HG03575 (cell line): ENCODE results near the gene ABCA3.

Experiments
- ATAC-seq: cut with Tn5 transposase; IDR thresholded peaks from one replicate; pipeline ENCODE4 v1.9.1; 2021; ENCODE audit not compliant: unreplicated experiment, insufficient number of reproducible peaks, low FRiP score; ENCODE audit errors: extremely low read depth

ABCA3 gene

GRCh38 chr16:2284797-2285576, 55.5 kb downstream of the ABCA3 start:
- no peak for ATAC-seq

DNA sequence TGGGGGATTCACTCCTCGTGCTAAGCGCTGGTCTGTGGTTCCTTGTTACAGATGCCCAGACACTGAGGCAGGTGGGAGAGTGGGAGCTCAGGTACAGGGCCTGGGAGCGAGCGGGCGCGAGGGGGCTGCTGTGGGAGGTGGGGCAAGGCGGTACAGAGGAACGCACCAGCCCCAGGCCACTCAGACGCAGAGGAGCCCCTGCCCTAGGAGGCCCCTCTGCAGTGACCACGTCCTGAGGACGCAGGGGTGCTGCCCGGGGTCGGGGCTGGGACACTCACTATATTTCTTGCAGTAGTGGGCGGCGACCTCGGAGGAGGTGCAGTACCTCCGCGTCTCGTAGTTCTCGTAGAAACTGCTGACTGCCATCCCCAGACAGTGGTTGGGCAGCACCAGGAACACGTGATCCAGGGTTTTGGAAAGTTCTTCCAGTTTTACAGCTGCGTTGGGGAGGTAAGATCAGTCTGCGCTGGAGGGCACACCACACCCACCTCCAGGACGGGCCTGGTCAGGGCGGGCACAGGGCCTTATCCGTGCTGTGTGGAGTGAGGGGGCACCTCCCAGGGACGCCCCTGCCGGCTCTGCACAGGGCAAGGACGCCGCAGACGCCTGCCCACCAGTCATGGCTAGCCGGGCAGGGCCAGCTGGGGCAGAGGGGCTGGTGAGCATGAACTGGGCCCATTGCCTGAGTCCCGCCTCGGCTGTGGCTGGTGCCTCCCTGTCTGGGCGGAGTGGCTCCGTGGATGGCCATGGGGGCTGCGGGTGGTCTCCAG, 56.3 kb downstream of the ABCA3 start:
- no peak for ATAC-seq

DNA sequence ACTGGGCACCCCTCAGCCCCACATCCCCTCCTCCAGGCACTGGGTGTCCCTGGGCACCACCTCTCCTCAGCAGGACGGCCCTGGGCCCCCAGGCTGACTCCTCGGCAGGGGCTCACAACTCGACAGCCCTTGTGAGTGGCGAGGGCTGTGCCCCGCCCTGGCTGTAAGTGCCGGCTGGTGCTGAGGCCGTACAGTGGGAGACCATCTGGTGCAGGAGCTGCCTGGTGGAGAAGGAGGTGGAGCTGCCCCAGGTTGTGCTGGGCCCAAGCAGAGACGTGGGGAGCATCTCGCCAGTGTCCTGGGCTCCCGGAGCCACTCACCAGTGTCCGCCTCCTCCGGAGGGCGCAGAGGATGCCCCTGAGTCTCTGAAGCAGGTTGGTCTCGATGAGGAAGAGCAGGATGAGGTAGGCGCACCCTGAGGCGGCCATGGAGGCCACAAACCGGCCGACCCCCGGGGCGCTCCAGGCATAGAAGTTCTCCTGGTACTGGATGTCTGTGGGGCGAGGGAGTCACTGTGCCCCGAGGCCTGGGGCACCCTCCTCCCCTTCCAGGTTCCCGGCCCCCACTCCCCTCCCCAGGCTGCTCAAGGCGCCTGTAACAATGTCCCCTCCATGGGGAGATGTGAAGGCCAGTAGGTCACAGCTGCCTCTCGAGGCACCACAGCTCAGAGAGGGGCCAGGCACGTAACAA, 57.5 kb downstream of the ABCA3 start:
- ATAC-seq: no peak

DNA sequence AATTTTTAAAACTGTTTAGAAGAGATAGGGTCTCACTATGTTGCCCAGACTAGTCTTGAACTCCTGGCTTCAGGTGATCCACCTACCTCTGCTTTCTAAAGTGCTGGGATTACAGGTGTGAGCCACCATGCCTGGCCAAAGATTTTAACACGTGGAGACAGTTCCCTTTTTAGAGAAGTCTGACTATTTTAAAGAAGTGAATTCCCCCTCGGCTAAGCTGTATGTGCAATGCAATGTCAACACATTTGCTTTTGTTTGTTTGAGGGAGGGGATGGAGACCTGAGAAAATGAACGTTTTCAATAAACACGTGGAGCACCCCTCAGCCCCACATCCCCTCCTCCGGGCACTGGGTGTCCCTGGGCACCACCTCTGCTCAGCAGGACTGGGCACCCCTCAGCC, 58.3 kb downstream of the ABCA3 start:
- no peak for ATAC-seq

GRCh38 chr16:2280981-2281542, 59.5 kb downstream of the ABCA3 start:
- ATAC-seq: no peak

DNA sequence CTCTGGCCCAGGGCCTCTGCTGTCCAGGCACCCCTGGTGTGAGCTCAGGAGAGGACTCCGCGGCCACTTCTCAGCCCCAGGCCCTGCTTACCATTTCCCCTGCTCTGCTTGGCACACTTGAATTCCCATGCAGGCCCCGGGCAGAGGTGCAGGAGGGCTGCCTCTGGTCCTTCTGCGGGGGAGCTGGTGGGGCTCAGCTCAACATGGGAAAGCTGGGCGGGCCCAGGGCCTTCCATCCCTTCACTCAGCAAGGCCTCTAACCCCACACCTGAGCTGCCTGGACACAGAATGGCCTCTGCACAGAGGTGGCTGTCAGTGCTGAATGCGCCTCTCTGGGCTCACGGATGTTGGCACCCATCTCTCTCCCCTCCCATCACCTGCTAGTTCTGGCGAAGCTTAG, 60.1 kb downstream of the ABCA3 start:
- no peak for ATAC-seq

- ATAC-seq: no peak
Measured at GRCh38 chr16:2278956-2279800, 61.4 kb downstream of the ABCA3 start.

DNA sequence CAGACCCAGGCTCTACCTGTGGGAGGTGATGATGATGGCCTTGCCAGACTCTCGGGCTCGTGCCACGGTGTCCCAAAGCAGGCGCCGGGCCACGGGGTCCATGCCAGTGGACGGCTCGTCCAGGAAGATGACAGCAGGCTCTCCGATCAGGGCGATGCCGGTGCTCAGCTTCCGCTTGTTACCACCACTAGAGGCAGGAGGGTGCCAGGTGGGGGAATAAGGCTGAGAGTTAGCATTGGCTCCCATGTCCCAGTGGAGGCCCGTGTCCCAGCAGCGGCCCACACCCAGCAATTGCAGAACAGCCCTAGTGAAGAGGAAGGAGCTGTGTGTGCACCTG, 62.3 kb downstream of the ABCA3 start:
- no peak for ATAC-seq

DNA sequence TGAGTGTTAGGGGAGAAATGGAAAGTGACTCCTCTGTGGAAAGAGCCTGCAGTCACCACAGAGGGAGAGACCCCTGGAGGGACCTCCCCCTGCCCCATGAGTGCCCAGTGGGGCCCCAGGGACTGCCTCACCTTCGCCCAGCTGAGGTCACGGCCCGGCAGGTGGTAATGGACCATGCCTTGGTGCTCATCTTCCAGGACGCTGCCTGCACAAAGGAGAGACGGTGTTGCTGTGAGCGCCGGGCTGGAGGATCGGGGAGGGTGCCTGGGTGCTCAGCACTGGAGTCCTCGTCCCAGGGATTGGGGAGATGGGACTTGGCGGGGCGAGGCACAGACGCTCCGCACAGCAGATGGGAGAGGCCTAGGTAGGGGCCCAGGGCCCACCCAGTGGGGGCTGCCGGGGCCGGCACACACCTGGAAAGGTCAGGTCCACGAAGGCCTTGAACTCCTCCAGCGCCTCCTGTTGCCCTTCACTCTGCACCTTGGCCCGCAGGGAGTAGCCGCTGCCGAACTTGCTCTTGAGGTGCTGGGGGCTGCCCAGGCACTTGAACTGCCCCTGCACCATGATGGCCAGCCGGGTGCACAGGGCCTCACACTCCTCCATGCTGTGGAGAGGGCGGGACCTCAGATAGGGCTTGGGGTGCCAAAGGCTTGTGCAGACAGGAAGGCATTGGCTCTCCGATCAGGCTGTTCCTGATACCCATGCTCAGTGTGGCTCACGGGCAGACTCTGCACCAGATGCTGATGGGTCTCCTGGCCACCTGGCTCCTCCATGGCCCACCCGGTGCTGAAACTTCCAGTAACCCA, 62.9 kb downstream of the ABCA3 start:
- no peak for ATAC-seq

DNA sequence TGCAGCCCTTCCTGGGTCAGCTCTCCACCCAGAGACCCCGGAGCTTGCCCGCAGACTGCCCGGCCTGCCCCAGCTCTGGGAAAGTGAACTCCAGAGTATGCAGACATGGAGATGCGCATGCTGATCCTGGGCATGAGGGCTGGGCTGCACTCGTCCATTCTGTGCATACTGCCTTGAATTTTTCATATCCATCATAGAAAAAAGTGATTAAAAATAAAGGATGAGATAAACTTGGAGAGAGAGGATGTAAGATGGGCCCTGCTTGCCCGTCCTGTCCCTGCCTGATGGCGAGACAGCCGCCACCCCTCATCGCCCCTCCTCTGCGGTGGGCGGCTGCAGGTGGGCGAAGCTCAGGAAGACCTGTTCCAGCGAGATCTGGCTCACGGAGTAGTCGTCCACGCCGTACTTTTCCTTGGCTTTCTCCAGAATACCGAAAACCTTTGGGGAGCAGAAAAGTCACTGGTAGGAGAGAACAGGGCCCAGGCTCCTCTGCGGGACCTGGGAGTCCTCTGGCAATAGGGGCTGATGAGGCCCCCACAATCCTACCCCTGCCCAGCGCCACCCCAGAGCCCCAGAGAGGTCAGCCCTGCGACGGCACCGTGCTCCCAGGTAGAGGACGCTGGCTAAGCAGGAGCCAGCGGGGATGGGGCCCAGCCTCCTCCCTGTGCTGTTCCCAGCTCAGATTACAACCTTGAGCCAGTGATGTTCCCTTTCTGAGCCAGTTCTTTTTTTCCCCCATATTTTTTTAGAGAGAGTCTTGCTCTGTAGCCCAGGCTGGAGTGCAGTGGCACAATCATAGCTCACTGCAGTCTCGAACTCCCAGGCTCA, 63.9 kb downstream of the ABCA3 start:
- no peak for ATAC-seq

DNA sequence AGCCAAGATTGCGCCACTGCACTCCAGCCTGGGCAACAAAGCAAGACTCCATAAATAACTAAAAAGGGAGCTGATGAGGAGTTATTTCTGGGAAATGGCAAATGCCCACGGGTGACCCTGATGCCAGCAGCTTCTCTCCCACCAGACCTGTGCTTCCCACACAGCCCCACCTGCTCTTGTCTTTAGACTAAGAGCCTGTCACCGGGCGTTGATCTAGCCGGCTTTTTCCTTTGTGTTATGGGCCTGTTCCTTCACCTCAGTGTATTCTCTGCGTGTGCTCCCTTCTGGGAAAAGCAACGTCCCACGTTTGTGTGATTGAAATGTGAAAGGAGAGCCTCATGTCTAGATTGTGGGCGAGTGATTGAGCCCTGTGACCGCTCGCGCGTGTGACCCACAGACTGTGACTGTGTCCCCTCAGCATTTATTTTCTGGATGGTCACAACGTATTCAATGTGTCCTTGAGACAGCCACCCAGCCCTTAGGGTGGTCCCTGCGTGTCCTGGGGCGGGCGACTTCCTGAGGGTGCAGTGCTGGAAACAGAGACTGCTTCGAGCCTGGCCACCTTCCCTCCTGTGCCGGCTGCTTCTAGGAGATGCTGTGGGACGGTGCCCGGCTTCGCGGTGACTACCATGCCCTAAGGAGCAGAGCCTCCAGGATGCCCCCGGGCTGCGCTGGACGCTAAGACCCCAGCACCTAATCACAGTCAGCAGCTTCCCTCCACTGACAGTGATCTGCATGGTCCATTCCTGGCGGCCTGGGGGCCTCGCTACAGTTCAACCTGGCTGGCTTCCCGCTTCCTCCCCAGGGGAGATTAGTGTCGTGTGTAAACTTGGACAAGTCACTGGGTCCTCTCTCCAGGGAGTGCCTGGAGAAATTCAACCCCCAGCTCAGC, 64.8 kb downstream of the ABCA3 start:
- no peak for ATAC-seq

DNA sequence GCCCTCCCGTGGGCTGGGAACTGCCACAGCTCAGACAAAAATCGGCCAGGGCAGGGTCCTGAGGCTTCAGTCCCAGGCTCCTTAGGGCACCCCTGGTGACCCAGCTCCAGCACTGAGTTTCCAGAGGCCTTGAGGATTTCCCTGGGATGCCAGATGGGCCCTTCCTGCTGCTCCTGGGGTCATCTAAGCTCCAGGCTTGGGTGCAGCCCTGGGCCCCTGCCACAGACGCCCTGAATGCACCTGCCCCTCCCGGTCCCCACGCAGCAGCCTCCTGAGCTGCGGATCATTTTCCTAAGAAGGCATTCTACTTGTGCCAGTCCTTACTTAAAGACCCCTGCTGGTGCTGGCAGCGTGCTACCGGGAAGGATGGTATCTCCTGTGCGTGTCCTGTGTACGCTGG, 66.6 kb downstream of the ABCA3 start:
- no peak for ATAC-seq

DNA sequence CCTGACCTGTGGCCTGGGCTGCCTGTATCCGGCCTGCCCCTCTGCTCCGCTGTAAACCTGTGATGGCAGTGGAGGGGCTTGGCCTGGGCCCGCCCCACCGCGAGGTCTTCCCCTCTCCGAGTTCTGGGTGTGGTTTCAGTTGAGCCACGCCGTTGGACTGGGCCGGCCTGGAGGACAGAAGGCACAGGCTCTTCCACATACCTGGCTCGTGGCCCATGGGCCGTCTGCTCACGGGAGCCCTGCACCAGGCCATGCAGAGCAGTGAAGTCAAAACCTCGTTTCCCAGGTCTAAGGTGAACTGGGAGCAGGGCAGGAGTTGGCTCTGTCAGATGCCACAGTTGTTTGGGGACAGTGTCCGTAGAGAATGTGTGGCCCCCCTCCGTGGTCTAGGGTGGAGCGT, 67.0 kb downstream of the ABCA3 start:
- no peak for ATAC-seq

GRCh38 chr16:2271848-2272461, 68.6 kb downstream of the ABCA3 start:
- ATAC-seq: no peak

GRCh38 chr16:2270588-2271470, 69.7 kb downstream of the ABCA3 start:
- ATAC-seq: no peak
